COR-L47 (cell line): Measurements from ENCODE around the gene AP1G2.
"Not testable (repeated sequence)": the region's sequence is repeated elsewhere in the genome, so short reads cannot be mapped to it uniquely, and the experiment has no call there.

ENCODE experiments used
- DNase-seq: peaks from one replicate; lab custom pipeline; 2025; lab: John Stamatoyannopoulos, UW

Gene AP1G2

DNA sequence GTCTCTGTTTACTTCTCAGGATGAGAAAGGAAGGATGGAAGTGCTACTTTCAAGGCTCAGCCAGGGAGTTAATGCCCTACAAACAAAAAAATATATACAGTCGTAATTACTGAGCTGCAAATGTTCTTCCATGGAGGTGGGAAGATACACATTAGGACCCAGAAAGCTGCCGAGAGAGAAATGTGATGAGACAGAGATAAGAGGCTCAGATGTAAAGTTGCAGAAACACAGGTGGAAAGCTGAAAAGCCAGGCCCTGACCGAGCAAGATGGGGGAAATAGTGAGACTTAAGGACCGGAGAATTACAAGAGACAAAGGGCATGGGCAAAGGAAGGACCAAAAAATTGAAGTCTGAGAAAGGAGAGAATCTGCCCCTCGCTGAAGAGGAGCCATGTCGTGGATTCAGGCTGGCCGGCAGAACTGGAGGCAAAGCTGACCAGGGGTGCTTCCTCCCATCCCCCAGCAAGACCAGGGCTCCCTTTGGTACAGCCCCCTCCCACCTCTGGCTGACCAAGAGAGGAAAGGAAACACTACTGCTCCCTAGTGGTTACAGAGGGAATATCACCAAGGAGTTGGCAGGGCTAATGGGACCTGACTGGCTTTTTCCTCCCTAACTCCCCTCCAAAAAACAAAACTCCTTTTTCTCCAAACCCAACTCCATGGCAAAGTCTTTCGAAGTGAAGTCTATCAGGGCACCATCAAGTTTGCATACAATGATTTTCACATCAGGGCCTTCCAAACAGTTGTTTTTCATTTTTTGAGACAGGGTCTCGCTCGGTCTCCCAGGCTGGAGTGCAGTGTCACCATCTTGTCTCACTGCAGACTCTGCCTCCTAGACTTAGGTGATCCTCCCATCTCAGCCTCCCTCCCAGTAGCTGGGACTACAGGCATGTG is 28.1 kb downstream of the AP1G2 start:
- DNase-seq, result peak; percentile 33

DNA sequence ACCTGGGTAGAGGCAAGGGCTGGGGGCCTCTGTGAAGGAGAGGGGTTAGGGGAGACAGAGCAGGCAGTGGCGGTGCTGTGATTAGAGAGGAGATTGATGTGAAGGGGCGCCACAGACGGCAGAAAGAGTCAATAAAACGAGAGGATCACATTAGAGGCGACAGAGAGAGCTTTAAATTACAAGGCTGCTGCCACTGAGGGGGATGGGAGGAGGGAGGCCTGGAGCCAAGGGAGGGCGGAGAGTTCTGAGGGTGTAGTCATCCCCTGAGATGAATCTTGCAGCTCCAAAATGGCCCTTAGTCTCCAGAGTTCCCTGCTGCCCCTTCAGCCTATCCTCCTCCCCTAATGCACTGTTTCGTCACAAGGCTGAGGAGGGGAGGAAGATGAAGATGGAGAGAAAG is 28.8 kb downstream of the AP1G2 start:
- DNase-seq, result no peak

DNA sequence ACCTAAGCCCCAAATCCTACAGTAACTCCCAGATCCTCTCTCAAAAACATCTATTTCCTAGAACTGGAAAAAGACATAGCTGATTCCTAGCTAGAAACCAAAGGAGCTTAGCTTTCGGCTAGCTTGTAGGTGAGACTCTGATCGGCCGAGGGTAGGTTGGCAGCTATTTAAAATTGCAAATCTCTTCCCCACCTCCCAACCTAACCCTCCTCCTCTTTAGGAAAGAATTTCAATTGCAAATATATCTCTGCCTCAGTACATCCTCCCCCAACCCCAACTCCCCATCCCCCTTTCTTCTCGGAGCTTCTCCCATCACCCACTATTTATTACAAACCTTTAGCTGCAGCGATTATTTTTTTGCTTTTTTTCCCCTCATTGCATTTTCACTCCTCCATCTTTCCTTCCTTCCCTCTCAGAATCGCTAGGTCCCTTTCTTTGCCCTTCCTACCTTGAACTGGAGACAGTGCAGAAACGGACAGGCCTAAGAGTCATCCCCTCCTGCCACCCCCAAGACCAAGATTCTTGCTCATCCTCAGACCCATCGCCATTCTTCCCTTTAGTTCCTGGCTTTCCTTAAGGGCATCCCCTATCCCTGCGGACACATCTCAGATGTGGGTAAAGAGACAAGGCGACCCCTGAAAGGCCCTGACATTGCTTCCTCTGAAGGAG is 29.4 kb downstream of the AP1G2 start:
- no peak for DNase-seq

DNA sequence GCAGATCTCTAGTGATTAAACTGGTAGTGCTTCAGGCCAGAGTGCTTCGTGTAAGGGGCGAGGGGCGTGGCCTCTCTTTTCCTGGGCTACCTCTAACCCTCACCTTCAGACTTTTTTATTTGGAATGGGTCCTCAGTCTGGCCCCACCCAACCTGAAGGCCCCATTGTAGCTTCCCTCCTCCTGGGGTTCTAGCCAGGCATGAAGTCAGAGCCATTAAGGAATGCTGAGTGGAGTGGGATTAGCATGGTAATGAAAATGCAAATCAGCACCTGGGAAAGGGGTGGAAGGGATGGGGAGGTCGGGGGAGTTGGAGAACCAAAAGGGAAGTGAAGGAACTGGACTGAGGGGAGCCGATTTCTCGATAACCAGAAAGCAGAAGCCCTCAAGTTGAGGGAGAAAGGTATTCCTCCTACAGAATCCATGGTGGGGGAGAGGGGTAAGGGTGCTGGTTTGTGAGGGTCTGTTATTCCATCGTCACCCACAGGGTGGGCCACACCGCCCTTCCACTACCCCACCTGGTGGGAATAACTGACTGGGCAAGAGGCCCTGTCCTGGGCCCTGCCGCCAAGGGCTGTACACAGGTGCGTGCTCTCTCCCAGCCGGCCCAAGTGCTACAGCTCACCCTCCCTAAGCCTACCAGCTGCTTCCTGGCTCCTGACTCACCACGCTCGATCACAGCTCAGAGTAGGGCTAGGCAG is 30.1 kb downstream of the AP1G2 start:
- no peak for DNase-seq

DNA sequence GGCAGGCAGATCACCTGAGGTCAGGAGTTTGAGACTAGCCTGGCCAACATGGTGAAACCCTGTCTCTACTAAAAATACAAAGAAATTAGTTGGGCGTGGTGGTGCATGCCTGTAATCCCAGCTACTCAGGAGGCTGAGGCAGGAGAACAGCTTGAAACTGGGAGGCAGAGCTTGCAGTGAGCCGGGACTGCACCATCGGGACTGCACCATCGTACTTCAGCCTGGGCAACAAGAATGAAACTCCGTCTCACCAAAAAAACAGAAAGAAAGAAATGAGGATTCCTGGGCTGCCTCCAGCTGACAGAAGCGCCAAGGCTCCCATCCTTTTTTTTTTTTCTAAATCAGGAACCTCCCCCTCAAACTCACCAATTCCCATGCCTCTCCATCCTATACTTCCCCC is 30.7 kb downstream of the AP1G2 start:
- not testable (repeated sequence) for DNase-seq

GRCh38 chr14:23536494-23536893 is 31.1 kb downstream of the AP1G2 start:
- no peak for DNase-seq

- DNase-seq, result no peak
These were observed 31.6 kb downstream of the AP1G2 start for GRCh38 chr14:23535943-23536342.

GRCh38 chr14:23533652-23534435 is 33.7 kb downstream of the AP1G2 start:
- DNase-seq, result no peak

DNA sequence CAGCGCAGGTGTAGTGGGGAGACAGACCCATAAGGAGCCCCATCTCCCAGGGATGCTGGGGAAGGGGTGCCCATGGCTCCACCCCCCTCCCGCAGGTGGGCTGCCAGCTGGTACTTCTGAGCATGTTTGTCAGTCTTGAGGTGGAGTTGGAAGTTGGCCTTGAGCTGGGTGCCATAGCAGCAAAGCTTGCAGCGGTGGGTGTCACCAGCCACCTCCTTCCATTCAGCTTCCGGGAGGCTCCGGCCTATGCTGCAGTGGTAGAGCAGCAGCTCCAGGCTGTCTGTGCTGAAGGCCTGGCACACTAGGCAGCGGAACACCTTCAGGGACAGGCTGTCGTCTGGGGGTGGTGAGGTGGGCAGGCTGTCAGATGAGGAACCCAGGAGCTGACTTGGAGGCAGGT is 34.9 kb downstream of the AP1G2 start:
- DNase-seq, result no peak

GRCh38 chr14:23531391-23531790 is 36.2 kb downstream of the AP1G2 start:
- DNase-seq, result no peak

- DNase-seq, result no peak
These were observed 37.1 kb downstream of the AP1G2 start for GRCh38 chr14:23530375-23531055.

GRCh38 chr14:23529016-23529415 is 38.6 kb downstream of the AP1G2 start:
- DNase-seq, result no peak

DNA sequence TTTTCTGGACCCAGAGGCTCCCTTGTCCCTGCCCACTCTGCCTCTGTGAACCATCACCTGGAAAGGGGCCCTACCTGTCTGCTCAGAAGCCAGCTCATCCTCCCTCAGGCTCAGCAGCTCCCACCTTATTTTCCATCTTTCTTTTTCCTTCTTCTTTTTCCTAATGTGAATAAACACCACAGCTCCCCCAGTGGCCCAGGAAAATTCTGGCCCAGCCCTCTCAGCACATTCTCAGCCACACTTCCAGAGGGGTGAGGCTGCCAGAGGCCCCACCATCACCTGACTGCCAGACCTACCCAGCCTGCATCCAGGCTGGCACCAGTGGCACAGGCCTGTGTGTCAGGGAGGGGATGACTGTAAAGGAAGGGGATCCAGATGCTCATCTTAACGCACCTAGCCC is 39.0 kb downstream of the AP1G2 start:
- no peak for DNase-seq

DNA sequence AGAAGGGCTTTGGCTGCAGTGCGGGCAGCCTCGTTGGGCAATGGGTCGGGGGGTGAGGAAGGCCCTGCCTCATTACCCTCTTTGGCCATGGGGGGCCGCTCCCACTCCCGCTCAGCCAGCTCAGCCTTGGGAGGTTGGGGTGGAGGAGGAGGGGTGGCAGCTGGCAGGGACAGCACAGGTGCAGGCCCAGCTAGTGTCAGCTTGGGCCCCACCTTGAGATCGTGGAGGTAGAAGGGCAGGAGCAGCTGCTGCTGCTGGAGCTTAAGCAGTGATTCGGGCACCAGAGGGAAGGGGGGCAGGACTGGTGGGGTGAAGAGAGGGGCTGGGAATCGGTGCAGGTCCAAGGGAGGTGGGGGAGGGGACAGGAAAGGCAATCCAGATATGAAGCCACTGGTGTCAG is 42.0 kb downstream of the AP1G2 start:
- no peak for DNase-seq

GRCh38 chr14:23524954-23525353 is 42.6 kb downstream of the AP1G2 start:
- no peak for DNase-seq

DNA sequence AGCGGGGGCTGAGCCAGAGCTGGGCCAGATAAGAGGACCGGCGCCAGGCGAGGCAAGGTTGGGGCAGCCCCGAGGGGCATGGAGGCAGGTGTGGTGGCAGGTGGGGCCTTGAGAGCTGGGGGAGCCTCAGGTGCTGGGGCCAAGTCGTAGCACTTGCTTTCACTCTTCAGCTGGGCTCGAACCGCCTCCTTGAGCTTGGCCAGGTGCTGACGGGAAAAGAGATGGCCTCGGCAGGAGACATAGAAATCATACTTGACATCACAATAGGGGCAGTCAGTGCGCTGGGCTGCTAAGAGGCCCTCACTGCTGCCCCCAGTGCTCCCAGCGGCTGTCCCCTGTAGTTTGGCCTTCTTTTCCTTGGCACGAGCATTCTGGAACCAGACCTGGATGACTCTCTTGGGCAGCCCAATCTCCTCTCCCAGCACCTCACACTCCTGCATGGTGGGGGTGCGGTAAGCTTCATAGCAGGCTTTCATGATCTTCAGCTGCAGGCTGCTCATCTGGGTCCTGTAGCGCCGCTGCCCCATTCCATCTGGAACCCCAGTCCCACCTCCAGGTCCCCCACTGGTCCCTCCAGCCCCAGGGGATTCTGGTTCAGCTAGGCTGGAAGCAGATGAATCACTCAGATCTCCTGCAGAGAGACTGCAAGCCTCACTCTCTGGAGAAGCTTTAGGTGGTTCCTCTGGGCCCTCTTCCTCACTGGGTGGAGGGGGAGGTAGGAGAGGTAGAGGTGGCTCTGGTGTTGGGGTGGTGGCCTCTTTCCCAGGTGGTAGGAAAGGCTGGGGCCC is 44.2 kb downstream of the AP1G2 start:
- DNase-seq, result no peak

GRCh38 chr14:23522643-23523198 is 44.9 kb downstream of the AP1G2 start:
- no peak for DNase-seq

- no peak for DNase-seq
These were observed 45.6 kb downstream of the AP1G2 start for GRCh38 chr14:23521785-23522640.

DNA sequence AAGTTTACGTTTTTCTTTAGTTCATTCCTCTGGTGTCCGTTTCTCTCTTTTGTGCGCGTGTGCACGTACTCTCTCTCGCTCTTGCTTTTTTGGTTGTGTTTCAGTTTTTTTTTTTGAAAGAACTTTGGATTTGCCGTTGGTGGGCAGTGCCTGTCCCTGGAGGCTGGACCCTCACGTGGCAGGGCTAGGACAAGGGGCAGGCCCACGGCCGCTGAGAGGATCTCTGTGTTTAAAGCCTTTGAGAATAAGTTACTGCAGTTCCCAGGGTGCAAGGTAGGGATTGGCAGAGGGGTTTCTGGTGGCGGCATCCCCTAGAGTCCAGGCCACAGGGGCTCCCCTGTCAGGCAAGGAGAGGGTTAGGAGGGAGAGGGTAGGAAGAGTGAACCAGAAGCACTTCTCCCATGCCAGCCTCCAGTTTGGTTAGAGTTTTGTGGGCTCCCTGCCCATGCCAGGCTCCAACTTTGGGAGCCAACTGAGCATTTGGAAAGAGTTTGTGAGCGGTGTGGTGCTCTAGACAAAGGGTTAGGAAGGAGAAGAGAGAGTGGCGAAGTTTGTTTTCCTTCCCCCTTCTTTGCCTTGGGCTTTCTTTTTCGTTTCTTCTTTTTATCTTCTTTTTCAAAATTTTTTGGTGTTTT is 46.6 kb downstream of the AP1G2 start:
- no peak for DNase-seq
